K562 (cell line): ENCODE data around the gene KRTAP5-4. TPM values are rescaled to one million over a fixed set of nuclear protein-coding genes. Genes with fewer than 3 reads are reported as not detected.

Experiments
- polyA plus RNA-seq, 8 experiments: library from polyadenylated mRNA; depleted of rRNA in 4 of 8; stranded (reverse) in 5 of 8; unstranded in 3 of 8; fragments of >200 nt; fragmentation: Nextera tagmentation in 2 of 8; fragmentation: Illumina TruSeq in 1 of 8; extraction: Ambion mirVana in 2 of 8; extraction: Trizol in 1 of 8; gene quantifications; 2 replicates each; pipeline versions ENCODE4 v1.2.1 to v1.2.3, GENCODE V29; 2011 to 2014; ENCODE audit warnings: inconsistent platforms in 1 of 8, missing spikeins in 1 of 8
- total RNA-seq, 7 experiments: library from RNA; depleted of rRNA in 6 of 7; stranded (reverse); fragments of >200 nt in 6 of 7; fragmentation: Illumina TruSeq in 2 of 7; extraction: Trizol in 2 of 7; gene quantifications; 2 replicates each; pipeline versions ENCODE4 v1.2.1 to v1.2.3, GENCODE V29; 2011 to 2021; ENCODE audit warnings: low replicate concordance in 1 of 7

The KRTAP5-4 gene
- total and polyA plus RNA-seq, 9 of the 15 experiments (the other 6 are each of a cell fraction or from before 2014, with no cell fraction given), result not detected

Other genes with a start within 250 kb of the KRTAP5-4 start
Only the 7 nearest of the 13 such genes appear.
- gene DUSP8, start 49.9 kb downstream of the KRTAP5-4 start, total RNA-seq (2014; rRNA removed), result 0.18 and 0.29 TPM in 2 replicates
- gene DUSP8, start 49.9 kb downstream of the KRTAP5-4 start, total RNA-seq (2014; rRNA removed; fragmentation: Illumina TruSeq; extraction: Trizol), result 0.22 and 0.33 TPM in 2 replicates
- gene DUSP8, start 49.9 kb downstream of the KRTAP5-4 start, total RNA-seq (2015; rRNA removed; fragmentation: Illumina TruSeq; extraction: Trizol), result 0.14 TPM in 1 of 2 replicates, not detected in the other
- gene DUSP8, start 49.9 kb downstream of the KRTAP5-4 start, total RNA-seq (2021), result 0.83 and 2.0 TPM in 2 replicates
- gene DUSP8, start 49.9 kb downstream of the KRTAP5-4 start, polyA plus RNA-seq (2011; rRNA removed), result 2.0 and 4.4 TPM in 2 replicates
- gene DUSP8, start 49.9 kb downstream of the KRTAP5-4 start, polyA plus RNA-seq (2014; fragmentation: Illumina TruSeq; extraction: Trizol), result 0.86 and 1.7 TPM in 2 replicates
- gene DUSP8, start 49.9 kb downstream of the KRTAP5-4 start, polyA plus RNA-seq (2014; fragmentation: Nextera tagmentation; extraction: Ambion mirVana), result not detected
- gene DUSP8, start 49.9 kb downstream of the KRTAP5-4 start, polyA plus RNA-seq (2014; rRNA removed), result 0.50 and 1.0 TPM in 2 replicates
- gene KRTAP5-1, start 36.9 kb downstream of the KRTAP5-4 start, total RNA-seq (2014; rRNA removed), result not detected in 2 replicates
- not detected in 2 replicates for gene KRTAP5-1, start 36.9 kb downstream of the KRTAP5-4 start, total RNA-seq (2014; rRNA removed; fragmentation: Illumina TruSeq; extraction: Trizol)
- gene KRTAP5-1, start 36.9 kb downstream of the KRTAP5-4 start, total RNA-seq (2015; rRNA removed; fragmentation: Illumina TruSeq; extraction: Trizol), result not detected in 2 replicates
- not detected in 2 replicates for gene KRTAP5-1, start 36.9 kb downstream of the KRTAP5-4 start, total RNA-seq (2021)
- not detected in 2 replicates for gene KRTAP5-1, start 36.9 kb downstream of the KRTAP5-4 start, polyA plus RNA-seq (2011; rRNA removed)
- gene KRTAP5-1, start 36.9 kb downstream of the KRTAP5-4 start, polyA plus RNA-seq (2014; fragmentation: Illumina TruSeq; extraction: Trizol), result not detected in 2 replicates
- not detected for gene KRTAP5-1, start 36.9 kb downstream of the KRTAP5-4 start, polyA plus RNA-seq (2014; fragmentation: Nextera tagmentation; extraction: Ambion mirVana)
- not detected in 2 replicates for gene KRTAP5-1, start 36.9 kb downstream of the KRTAP5-4 start, polyA plus RNA-seq (2014; rRNA removed)
- gene KRTAP5-2, start 23.8 kb downstream of the KRTAP5-4 start, total RNA-seq (2014; rRNA removed), result not detected in 2 replicates
- gene KRTAP5-2, start 23.8 kb downstream of the KRTAP5-4 start, total RNA-seq (2014; rRNA removed; fragmentation: Illumina TruSeq; extraction: Trizol), result not detected in 2 replicates
- not detected in 2 replicates for gene KRTAP5-2, start 23.8 kb downstream of the KRTAP5-4 start, total RNA-seq (2015; rRNA removed; fragmentation: Illumina TruSeq; extraction: Trizol)
- gene KRTAP5-2, start 23.8 kb downstream of the KRTAP5-4 start, total RNA-seq (2021), result not detected in 2 replicates
- gene KRTAP5-2, start 23.8 kb downstream of the KRTAP5-4 start, polyA plus RNA-seq (2011; rRNA removed), result not detected in 2 replicates
- gene KRTAP5-2, start 23.8 kb downstream of the KRTAP5-4 start, polyA plus RNA-seq (2014; fragmentation: Illumina TruSeq; extraction: Trizol), result not detected in 2 replicates
- not detected for gene KRTAP5-2, start 23.8 kb downstream of the KRTAP5-4 start, polyA plus RNA-seq (2014; fragmentation: Nextera tagmentation; extraction: Ambion mirVana)
- not detected in 2 replicates for gene KRTAP5-2, start 23.8 kb downstream of the KRTAP5-4 start, polyA plus RNA-seq (2014; rRNA removed)
- gene KRTAP5-3, start 13.7 kb downstream of the KRTAP5-4 start, total RNA-seq (2014; rRNA removed), result not detected in 2 replicates
- not detected in 2 replicates for gene KRTAP5-3, start 13.7 kb downstream of the KRTAP5-4 start, total RNA-seq (2014; rRNA removed; fragmentation: Illumina TruSeq; extraction: Trizol)
- gene KRTAP5-3, start 13.7 kb downstream of the KRTAP5-4 start, total RNA-seq (2015; rRNA removed; fragmentation: Illumina TruSeq; extraction: Trizol), result not detected in 2 replicates
- gene KRTAP5-3, start 13.7 kb downstream of the KRTAP5-4 start, total RNA-seq (2021), result not detected in 2 replicates
- not detected in 2 replicates for gene KRTAP5-3, start 13.7 kb downstream of the KRTAP5-4 start, polyA plus RNA-seq (2011; rRNA removed)
- gene KRTAP5-3, start 13.7 kb downstream of the KRTAP5-4 start, polyA plus RNA-seq (2014; fragmentation: Illumina TruSeq; extraction: Trizol), result not detected in 2 replicates
- not detected for gene KRTAP5-3, start 13.7 kb downstream of the KRTAP5-4 start, polyA plus RNA-seq (2014; fragmentation: Nextera tagmentation; extraction: Ambion mirVana)
- not detected in 2 replicates for gene KRTAP5-3, start 13.7 kb downstream of the KRTAP5-4 start, polyA plus RNA-seq (2014; rRNA removed)
- not detected in 2 replicates for gene KRTAP5-5, start 7.6 kb upstream of the KRTAP5-4 start, total RNA-seq (2014; rRNA removed)
- gene KRTAP5-5, start 7.6 kb upstream of the KRTAP5-4 start, total RNA-seq (2014; rRNA removed; fragmentation: Illumina TruSeq; extraction: Trizol), result not detected in 2 replicates
- gene KRTAP5-5, start 7.6 kb upstream of the KRTAP5-4 start, total RNA-seq (2015; rRNA removed; fragmentation: Illumina TruSeq; extraction: Trizol), result not detected in 2 replicates
- gene KRTAP5-5, start 7.6 kb upstream of the KRTAP5-4 start, total RNA-seq (2021), result not detected in 2 replicates
- gene KRTAP5-5, start 7.6 kb upstream of the KRTAP5-4 start, polyA plus RNA-seq (2011; rRNA removed), result not detected in 2 replicates
- gene KRTAP5-5, start 7.6 kb upstream of the KRTAP5-4 start, polyA plus RNA-seq (2014; fragmentation: Illumina TruSeq; extraction: Trizol), result not detected in 2 replicates
- gene KRTAP5-5, start 7.6 kb upstream of the KRTAP5-4 start, polyA plus RNA-seq (2014; fragmentation: Nextera tagmentation; extraction: Ambion mirVana), result not detected
- not detected in 2 replicates for gene KRTAP5-5, start 7.6 kb upstream of the KRTAP5-4 start, polyA plus RNA-seq (2014; rRNA removed)
- gene KRTAP5-6, start 75.1 kb upstream of the KRTAP5-4 start, total RNA-seq (2014; rRNA removed), result not detected in 2 replicates
- gene KRTAP5-6, start 75.1 kb upstream of the KRTAP5-4 start, total RNA-seq (2014; rRNA removed; fragmentation: Illumina TruSeq; extraction: Trizol), result not detected in 2 replicates
- not detected in 2 replicates for gene KRTAP5-6, start 75.1 kb upstream of the KRTAP5-4 start, total RNA-seq (2015; rRNA removed; fragmentation: Illumina TruSeq; extraction: Trizol)
- not detected in 2 replicates for gene KRTAP5-6, start 75.1 kb upstream of the KRTAP5-4 start, total RNA-seq (2021)
- not detected in 2 replicates for gene KRTAP5-6, start 75.1 kb upstream of the KRTAP5-4 start, polyA plus RNA-seq (2011; rRNA removed)
- gene KRTAP5-6, start 75.1 kb upstream of the KRTAP5-4 start, polyA plus RNA-seq (2014; fragmentation: Illumina TruSeq; extraction: Trizol), result not detected in 2 replicates
- not detected for gene KRTAP5-6, start 75.1 kb upstream of the KRTAP5-4 start, polyA plus RNA-seq (2014; fragmentation: Nextera tagmentation; extraction: Ambion mirVana)
- gene KRTAP5-6, start 75.1 kb upstream of the KRTAP5-4 start, polyA plus RNA-seq (2014; rRNA removed), result not detected in 2 replicates
- gene IFITM10, start 128.5 kb upstream of the KRTAP5-4 start, total RNA-seq (2014; rRNA removed), result 0.09 TPM in 1 of 2 replicates, not detected in the other
- gene IFITM10, start 128.5 kb upstream of the KRTAP5-4 start, total RNA-seq (2014; rRNA removed; fragmentation: Illumina TruSeq; extraction: Trizol), result not detected in 2 replicates
- not detected in 2 replicates for gene IFITM10, start 128.5 kb upstream of the KRTAP5-4 start, total RNA-seq (2015; rRNA removed; fragmentation: Illumina TruSeq; extraction: Trizol)
- gene IFITM10, start 128.5 kb upstream of the KRTAP5-4 start, total RNA-seq (2021), result 0.13 TPM in 1 of 2 replicates, not detected in the other
- not detected in 2 replicates for gene IFITM10, start 128.5 kb upstream of the KRTAP5-4 start, polyA plus RNA-seq (2011; rRNA removed)
- gene IFITM10, start 128.5 kb upstream of the KRTAP5-4 start, polyA plus RNA-seq (2014; fragmentation: Illumina TruSeq; extraction: Trizol), result not detected in 2 replicates
- gene IFITM10, start 128.5 kb upstream of the KRTAP5-4 start, polyA plus RNA-seq (2014; fragmentation: Nextera tagmentation; extraction: Ambion mirVana), result not detected
- gene IFITM10, start 128.5 kb upstream of the KRTAP5-4 start, polyA plus RNA-seq (2014; rRNA removed), result 0.08 TPM in 1 of 2 replicates, not detected in the other